ENCODE data around the gene PCBP3.

DNA sequence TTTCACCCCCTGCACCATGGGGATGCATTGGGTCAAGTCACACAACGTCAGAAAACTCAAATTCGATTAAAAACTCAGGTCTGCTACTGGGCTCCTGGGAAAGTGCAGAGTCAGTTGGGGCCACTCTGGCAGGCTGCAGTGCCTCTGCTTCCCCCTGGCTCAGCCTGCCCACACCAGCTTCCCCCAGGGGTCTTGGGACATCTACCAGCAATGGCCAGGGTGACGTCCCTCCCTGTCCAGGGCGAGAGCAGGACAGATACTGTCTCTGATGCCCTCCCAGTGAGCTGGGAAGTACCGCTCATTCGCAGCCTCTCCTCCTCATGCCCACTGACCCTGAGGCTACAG, 231.9 kb downstream of the PCBP3 start:
- TF ChIP-seq, protein P1, sequence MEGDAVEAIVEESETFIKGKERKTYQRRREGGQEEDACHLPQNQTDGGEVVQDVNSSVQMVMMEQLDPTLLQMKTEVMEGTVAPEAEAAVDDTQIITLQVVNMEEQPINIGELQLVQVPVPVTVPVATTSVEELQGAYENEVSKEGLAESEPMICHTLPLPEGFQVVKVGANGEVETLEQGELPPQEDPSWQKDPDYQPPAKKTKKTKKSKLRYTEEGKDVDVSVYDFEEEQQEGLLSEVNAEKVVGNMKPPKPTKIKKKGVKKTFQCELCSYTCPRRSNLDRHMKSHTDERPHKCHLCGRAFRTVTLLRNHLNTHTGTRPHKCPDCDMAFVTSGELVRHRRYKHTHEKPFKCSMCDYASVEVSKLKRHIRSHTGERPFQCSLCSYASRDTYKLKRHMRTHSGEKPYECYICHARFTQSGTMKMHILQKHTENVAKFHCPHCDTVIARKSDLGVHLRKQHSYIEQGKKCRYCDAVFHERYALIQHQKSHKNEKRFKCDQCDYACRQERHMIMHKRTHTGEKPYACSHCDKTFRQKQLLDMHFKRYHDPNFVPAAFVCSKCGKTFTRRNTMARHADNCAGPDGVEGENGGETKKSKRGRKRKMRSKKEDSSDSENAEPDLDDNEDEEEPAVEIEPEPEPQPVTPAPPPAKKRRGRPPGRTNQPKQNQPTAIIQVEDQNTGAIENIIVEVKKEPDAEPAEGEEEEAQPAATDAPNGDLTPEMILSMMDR (IDR thresholded peaks at IDR 0.05; ENCODE audit: low read depth, low read length), result no peak
- TF ChIP-seq POLR2A (IDR thresholded peaks at IDR 0.05; ENCODE audit: extremely low read depth, insufficient read length) (no peak), MYC (IDR thresholded peaks at IDR 0.05; ENCODE audit: low read depth, low read length) (no peak)
